Measurements from ENCODE around the gene HUNK.

Gene HUNK

GRCh38 chr21:31872452-31873274, at the start of gene HUNK:
TSS of gene HUNK (plus strand) at chr21:31873020. CDS start at chr21:31873675, 655 bp downstream.
- TF ChIP-seq CTCF (conservative IDR thresholded peaks at IDR 0.05) = no peak
- no peak for TF ChIP-seq ZFX (IDR thresholded peaks at IDR 0.05)
- H3K27ac ChIP-seq = no peak within 1 kb of the TSS

- TF ChIP-seq ZFX (IDR thresholded peaks at IDR 0.05) (no peak), CTCF (conservative IDR thresholded peaks at IDR 0.05) (no peak)
- H3K27ac ChIP-seq = no peak overlapping the region
Observed at GRCh38 chr21:31829736-31830472, 42.9 kb upstream of the HUNK start.

GRCh38 chr21:31830701-31831100, 42.1 kb upstream of the HUNK start:
- no peak overlapping the region for H3K27ac ChIP-seq
- TF ChIP-seq ZFX (IDR thresholded peaks at IDR 0.05) (no peak), CTCF (conservative IDR thresholded peaks at IDR 0.05) (no peak)

GRCh38 chr21:31837041-31837440, 35.8 kb upstream of the HUNK start:
- TF ChIP-seq ZFX (IDR thresholded peaks at IDR 0.05) (no peak), CTCF (conservative IDR thresholded peaks at IDR 0.05) (no peak)
- H3K27ac ChIP-seq = no peak overlapping the region

- no peak overlapping the region for H3K27ac ChIP-seq
- TF ChIP-seq CTCF (conservative IDR thresholded peaks at IDR 0.05) (no peak), ZFX (IDR thresholded peaks at IDR 0.05) (no peak)
Observed at GRCh38 chr21:31837618-31838390, 35.0 kb upstream of the HUNK start.

DNA sequence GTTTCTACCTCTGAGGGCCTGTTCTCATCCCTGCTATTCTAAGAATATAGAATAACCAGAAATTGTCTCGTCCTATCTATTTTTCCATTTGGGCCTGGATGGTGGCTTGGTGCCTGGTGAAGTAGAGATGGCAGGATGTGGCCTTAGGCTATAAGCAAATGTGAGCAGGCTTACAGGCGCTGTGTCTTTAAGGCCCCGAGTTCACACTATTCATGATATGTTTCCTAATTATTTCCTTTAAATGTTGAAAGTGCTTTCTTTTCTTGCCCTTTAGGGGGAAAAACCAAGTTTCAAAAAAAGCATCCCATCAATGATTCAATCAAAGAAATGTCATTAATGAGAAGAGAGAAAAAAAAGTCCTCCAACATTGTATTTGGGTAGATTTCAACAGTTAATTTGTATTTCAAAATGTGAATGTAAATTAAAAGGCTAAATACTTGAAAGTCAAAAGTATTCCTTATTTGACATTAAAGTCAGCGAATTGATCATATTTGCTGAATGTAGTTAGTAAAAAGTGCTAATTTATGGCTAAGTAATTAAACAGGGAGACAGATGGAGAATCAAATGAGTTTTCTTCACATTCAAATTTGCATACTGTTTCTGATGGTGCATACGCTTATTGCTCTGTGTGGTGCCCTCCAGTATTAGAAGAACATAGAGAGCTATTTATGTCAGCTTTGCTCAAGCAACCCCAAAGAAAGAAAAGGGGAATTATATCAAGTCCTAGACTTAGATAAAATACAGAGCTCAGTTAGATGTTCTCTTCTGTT, 34.0 kb upstream of the HUNK start:
- H3K27ac ChIP-seq = no peak overlapping the region

More for the DNA sequence above, 34.0 kb upstream of the HUNK start:
- no peak for TF ChIP-seq CTCF (conservative IDR thresholded peaks at IDR 0.05)
- no peak for TF ChIP-seq ZFX (IDR thresholded peaks at IDR 0.05)

Data from C4-2B (cell line).